ENCODE data around the gene TRRAP.

DNA sequence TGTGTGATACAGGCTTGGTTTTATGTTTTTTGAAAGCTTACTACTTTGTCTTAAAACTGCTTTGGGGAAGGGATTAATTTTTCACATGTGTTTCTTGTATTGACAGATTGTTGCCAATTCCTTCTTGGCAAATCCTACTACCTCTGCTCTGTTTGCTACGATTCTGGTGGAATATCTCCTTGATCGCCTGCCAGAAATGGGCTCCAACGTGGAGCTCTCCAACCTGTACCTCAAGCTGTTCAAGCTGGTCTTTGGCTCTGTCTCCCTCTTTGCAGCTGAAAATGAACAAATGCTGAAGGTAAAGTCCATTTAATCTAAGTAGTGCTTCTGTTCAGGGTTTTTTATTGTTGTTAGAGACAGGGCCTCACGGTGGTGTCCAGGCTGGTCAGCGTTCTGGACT is 33.6 kb downstream of the TRRAP start:
- TF ChIP-seq POLR2A (IDR thresholded peaks at IDR 0.05) (no peak), EP300 (IDR thresholded peaks at IDR 0.05) (no peak)
- TF ChIP-seq, protein P1, sequence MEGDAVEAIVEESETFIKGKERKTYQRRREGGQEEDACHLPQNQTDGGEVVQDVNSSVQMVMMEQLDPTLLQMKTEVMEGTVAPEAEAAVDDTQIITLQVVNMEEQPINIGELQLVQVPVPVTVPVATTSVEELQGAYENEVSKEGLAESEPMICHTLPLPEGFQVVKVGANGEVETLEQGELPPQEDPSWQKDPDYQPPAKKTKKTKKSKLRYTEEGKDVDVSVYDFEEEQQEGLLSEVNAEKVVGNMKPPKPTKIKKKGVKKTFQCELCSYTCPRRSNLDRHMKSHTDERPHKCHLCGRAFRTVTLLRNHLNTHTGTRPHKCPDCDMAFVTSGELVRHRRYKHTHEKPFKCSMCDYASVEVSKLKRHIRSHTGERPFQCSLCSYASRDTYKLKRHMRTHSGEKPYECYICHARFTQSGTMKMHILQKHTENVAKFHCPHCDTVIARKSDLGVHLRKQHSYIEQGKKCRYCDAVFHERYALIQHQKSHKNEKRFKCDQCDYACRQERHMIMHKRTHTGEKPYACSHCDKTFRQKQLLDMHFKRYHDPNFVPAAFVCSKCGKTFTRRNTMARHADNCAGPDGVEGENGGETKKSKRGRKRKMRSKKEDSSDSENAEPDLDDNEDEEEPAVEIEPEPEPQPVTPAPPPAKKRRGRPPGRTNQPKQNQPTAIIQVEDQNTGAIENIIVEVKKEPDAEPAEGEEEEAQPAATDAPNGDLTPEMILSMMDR (IDR thresholded peaks at IDR 0.05): no peak
